GM13976 (cell line): ENCODE measurements around the gene HMGB4.

ENCODE experiments used
- DNase-seq: peaks from one replicate; pipeline ENCODE4 v3.0.0; 2012; ENCODE audit warnings: low spot score
- in situ Hi-C: fragments of 300-500 bp; cut with MboI; formaldehyde crosslinking; loops from one replicate; pipeline ENCODE4 v1.12.0; 2022; ENCODE audit warnings: low sequenced_read_pairs, mixed read lengths, inconsistent platforms; ENCODE audit not compliant: unreplicated experiment
- TF ChIP-seq, protein P1 (sequence below): IDR thresholded peaks from 2 replicates; pipeline ENCODE4 v1.5.1; 2012; ENCODE audit warnings: borderline replicate concordance, mild to moderate bottlenecking; ENCODE audit not compliant: insufficient read depth; ENCODE audit errors: extremely low read depth, missing control alignments, control extremely low read depth

HMGB4 gene

DNA sequence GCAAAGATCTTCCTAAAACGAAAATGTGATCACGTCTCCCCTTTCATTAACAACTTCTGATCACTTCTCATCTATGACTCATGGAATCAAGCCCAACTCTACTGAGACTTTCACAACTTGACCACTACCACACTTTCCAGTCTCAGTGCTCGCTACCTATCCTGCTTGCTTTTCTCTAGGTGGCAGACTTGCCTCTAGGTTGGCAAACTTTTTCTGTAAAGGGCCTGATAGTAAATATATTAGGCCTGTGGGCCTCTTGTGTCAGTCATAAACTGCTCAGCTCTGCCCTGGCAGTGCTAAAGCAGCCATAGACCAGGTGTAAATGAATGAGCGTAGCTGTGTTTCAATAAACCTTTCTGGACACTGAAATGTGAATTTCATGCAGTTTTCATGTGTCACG is 21.5 kb upstream of the HMGB4 start:
- in situ Hi-C loops = no loop called here
- TF ChIP-seq, protein P1, sequence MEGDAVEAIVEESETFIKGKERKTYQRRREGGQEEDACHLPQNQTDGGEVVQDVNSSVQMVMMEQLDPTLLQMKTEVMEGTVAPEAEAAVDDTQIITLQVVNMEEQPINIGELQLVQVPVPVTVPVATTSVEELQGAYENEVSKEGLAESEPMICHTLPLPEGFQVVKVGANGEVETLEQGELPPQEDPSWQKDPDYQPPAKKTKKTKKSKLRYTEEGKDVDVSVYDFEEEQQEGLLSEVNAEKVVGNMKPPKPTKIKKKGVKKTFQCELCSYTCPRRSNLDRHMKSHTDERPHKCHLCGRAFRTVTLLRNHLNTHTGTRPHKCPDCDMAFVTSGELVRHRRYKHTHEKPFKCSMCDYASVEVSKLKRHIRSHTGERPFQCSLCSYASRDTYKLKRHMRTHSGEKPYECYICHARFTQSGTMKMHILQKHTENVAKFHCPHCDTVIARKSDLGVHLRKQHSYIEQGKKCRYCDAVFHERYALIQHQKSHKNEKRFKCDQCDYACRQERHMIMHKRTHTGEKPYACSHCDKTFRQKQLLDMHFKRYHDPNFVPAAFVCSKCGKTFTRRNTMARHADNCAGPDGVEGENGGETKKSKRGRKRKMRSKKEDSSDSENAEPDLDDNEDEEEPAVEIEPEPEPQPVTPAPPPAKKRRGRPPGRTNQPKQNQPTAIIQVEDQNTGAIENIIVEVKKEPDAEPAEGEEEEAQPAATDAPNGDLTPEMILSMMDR = no peak
- DNase-seq = no peak

DNA sequence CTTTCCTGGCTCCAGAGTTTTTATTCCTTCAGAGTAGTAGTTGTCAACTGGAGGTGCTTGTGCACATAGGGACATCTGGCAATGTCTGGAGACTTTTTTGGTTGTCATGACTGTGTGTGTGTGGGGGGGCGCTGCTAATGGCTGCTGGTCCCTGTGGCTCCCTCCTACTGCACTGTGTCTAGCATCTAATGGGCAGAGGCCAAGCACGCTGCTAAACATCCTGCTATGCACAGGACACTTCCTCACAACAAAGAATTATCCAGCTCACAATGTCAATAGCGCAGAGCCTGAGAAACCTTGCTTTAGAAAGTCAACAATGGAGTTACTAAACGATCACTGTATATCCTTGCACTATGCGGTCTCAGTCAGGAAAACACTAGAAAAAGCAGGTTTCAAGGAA is 19.7 kb upstream of the HMGB4 start:
- in situ Hi-C loops = no loop called here
- TF ChIP-seq, protein P1 = no peak
- DNase-seq = no peak

DNA sequence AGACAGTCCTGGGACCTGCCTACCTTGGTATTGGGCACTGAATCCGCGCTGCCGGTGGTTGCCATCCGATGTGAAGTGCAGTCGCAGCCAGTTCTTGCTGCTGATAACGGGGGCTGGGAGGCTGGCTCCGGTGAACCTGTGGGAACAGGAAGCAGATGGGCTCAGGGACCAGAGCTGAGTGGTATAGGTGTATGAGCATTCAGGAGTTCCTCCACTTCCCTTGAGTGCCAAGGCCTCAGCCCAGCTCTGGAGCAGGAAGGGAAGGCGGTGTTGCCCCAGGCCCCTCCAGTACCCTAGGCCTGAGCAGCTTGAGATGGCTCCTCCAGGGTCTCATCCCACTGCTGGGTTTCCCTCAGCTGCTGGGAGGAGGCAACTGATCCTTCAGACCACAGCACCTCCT is 17.0 kb upstream of the HMGB4 start:
- TF ChIP-seq, protein P1 = no peak
- no peak for DNase-seq
- in situ Hi-C loops = no loop called here

DNA sequence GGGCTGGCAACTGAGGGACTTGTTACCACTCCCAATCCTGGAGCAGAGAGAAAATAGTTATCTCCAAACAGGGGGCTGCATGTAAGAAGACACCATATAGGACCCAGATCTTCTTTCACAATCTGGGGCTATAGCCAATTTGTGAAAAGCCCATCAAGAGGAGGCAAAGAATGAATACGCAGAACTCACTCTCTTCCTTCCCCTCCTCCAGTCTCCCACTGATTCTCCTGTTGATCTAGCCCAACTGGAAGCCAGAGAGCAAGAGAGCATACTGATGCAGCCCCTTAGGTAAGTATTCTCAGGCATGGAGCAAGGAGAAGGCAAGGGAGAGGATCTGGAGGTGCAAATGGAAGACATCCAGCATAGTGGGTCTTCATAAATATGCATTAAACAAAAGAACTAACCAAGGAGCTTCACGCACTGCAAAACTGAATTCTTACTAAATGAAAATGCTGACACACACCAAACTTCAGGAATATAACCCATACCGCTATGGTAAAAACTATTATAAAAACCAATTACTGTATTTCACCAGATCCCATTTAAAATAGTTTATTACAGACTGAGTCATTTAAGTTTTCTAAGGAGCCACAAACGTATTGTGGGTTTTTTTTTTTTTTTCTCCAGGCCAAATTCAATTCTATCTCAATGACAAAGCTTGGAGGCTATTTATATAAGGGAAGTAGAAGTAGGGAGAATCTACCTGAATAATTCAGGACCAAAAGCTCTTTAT is 15.5 kb upstream of the HMGB4 start:
- TF ChIP-seq, protein P1 = no peak
- in situ Hi-C loops = no loop called here
- DNase-seq = no peak

DNA sequence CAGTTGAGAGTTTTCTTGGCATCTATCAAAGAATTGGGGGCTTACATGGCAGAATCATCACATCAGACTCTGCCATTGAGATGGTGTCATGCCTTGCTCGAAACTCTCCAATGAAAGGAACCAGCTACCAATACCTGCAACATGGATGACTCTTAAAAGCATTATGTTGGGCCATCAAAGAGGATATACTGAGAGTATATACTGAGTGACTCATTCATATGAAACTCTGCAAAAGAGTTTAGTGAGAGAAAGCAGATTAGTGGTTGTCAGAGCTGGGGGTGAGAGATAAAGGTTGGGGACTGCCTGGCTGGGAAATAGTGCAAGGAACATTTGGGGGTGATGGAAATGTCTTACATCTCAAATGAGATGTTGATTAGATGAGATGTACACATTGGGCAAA is 14.7 kb upstream of the HMGB4 start:
- DNase-seq = no peak
- TF ChIP-seq, protein P1 = no peak
- in situ Hi-C loops = no loop called here

DNA sequence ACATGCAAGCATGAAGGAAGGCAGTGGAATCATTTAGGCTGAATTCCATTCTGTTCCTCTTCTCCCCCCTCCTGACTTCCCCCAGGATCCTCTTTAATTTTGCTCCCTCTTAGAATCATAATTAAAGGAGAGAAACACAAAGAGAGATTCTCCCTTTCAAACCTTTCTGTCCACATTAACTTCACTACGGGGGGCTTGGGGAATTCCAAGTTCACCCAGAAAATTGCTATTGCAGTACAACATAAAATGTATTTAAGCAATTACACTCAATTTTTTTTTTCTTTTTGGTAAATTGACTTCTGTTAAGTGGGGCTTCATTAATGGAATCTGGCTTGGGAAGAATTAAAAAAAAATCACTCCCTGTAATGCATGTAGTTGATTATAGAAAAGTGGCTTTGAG is 13.4 kb upstream of the HMGB4 start:
- TF ChIP-seq, protein P1 = no peak
- in situ Hi-C loops = loop anchor here (25.0 kb wide), 1 partner anchor 88 kb away; no protein-coding TSS in a partner anchor

More for the DNA sequence above, 13.4 kb upstream of the HMGB4 start:
- DNase-seq = no peak
